Hematopoietic multipotent progenitor cell treated with erythropoietin and hydrocortisone succinate and interleukin-3 and kit ligand, for 4 days (in vitro differentiated cells): ENCODE data around the gene ATE1.
A peak's percentile ranks its signal among the peaks of the same experiment; 100 is the strongest.
"Not testable (repeated sequence)": the region's sequence is repeated elsewhere in the genome, so short reads cannot be mapped to it uniquely, and the experiment has no call there.

Source experiments
- DNase-seq: peaks from one replicate; pipeline ENCODE4 v3.0.0-alpha.2; 2015

Gene ATE1

DNA sequence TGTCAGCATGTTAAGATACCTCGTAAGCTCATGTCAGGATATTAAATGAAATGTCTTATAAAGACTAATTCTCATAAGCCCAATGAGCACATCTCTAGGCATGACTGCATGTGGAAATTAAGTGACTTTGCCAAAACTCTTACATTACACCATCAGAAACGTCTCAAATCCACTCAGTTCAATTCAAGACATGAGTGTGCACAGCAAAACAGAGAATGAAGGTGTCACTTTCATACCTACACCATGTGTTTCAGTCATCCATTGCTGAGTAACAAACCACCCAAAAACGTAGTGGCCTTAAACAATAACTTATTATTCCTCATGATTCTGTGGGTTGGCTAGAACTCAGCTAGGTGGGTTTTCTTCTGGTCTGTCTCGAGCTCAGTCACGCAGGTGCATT, 99.8 kb downstream of the ATE1 start:
- no peak for DNase-seq

DNA sequence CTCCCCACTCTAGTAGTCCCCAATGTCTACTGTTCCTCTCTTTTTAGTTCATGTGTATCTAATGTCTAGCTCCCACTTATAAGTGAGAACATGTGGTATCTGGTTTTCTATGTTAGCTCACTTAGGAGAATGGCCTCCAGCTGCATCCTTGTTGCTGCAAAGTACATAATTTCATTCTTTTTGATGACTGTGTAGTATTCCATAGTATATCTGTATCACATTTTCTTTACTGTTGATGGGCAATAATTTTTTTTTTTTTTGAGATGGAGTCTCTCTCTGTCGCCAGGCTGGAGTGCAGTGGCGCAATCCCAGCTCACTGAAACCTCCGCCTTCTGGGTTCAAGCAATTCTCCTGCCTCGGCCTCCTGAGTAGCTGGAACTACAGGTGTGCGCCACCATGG, 101.1 kb downstream of the ATE1 start:
- not testable (repeated sequence) for DNase-seq

DNA sequence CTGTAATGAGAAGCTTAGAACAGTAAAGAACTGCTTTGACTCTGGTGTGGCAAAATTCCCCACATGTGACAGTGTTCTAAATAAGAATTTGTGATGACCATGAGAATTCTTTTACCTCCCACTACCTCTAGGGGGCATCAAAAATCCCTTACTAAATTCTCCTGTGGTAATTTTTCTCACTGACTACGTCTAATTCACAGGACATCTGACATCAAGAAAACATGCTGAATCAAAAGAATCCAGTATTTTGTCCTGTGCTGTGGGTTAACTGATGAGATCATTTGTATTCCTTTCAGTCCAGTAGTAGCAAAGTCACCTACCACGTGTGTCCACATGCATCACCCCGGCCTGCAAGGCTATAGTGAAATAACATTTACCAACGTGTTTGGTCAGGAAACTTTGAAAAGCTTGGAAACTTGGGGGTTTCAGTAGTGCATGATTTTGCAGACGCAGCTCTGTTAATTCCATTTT, 103.8 kb downstream of the ATE1 start:
- peak; percentile 81 for DNase-seq

DNA sequence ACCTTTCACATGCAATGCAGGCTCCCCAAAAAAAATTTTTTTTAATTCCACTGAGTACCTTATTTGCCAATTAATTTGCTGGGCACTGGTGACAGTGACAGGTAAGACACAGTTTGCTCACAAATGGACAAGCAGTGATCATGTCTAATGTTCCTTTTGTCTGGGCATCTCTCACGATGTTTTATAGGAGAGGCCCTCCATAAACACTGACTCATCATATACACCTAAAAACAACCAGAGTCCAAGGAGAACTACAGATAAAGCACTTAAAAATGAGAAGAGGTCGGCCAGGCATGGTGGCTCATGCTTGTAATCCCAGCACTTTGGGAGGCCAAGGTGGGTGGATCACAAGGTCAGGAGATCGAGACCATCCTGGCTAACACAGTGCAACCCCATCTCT, 105.1 kb downstream of the ATE1 start:
- no peak for DNase-seq

DNA sequence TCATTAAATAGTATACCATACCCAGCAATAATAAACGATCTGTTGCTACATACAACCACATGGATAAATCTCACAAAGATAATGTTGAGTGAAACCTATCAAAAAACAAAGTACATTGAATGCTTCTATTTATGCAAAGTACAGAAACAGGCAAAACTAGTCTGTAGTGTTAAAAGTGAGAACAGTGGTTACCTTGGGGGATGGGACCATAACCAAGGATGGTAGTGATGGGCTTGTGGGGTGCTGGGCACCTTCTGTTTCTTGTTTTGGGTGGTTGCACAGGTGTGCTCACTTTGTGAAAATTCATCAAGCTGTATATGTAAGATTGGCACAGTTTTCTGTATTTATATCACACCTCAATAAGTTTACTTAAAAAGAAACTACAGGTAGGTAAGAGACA, 105.7 kb downstream of the ATE1 start:
- no peak for DNase-seq

DNA sequence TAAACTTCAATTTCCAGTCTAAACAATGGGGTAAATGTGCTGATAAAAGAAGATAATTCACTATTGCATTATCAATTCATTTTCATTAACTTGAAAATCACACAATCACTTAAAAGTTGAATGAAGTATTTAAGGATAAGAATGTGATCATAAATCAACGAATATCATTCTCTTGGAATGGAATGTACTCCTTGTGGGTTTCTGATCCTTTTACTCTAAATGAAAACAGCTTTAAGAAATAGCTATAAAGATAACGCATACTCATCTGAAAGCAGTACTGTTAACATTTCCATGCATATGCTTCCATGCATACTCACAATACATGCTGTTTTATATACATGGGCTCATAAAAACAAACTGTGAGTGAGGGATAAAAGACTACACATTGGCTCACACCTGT, 108.8 kb downstream of the ATE1 start:
- DNase-seq, result no peak

DNA sequence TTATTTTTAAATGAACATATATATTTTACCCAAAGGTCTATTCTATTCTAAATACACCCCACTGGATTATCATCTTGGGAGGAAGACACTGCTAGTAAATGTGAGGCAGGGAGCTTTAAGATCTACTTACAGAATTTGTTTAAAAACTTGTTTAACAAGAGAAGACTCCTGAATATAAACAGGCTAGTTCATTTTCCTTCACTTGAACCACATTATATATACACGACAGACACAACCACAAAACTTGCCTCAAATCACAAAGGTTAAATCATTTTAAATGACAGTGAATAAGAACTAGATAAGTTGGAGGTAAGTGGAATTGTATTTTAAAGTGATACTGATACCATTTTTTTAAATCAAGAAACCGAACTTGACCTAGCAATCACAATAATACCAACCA, 109.2 kb downstream of the ATE1 start:
- no peak for DNase-seq

DNA sequence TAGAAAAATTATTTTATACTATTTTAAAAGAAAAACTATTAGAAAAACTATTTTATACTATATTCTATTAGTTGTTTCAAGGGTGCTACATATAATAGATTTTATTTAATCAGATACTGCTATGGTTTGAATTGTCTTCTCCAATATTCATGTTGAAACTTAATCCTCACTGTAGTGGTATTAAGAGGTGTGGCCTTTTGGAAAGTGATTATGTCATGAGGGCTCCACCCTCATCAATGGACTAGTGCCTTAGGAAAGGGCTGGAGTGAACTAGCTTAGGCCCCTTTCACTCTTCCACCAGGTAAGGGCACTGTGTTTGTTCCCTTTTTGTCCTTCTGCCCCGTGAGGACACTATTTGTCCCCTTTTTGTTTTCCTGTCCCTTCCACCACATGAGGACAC, 111.6 kb downstream of the ATE1 start:
- DNase-seq, result no peak

DNA sequence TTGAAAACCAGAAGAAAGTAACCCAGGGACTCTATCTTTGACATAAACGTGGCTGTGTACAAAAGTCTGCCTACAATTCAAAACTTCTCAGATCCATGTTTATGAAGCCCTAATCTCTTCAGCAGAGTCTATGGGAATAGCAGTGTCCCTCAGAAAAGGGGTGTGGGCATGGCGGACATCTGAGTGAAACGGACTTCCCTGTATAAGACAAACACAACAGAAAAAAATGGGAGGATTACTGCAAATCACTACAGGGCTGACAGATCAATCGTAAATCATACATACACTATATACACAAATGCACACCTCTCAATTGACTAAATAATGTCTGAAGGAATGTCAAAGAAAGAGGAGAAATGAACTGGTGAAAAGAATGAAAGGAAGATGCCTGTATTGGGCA, 114.0 kb downstream of the ATE1 start:
- DNase-seq, result no peak

DNA sequence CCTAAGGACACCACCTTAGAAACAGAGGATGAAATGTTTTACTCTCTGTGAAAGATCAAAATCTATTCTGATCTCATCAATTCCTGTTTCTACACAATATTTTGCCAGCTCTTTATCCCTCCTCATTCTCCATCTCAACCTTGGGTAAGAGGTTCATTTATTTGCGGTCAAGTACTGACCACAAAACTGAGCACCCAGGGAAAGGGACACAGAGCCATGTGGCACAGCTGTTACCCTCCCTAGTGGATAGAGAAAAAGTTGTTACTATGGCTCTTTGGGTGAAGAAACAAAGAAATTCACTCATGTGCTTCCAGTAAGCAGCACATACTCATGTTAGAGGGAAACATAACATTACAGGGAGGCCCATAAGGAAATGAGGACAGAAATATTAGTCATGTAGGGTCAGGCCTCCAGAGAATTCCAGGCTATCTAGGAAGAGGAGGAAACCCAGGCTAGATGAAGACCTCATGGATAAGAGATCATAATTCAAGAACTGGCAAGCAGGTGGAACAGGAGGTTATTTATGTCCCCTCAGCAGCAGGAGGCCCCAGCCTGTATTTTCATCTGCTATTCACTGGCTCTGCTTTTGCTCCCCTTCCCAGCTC, 114.5 kb downstream of the ATE1 start:
- DNase-seq, result no peak

DNA sequence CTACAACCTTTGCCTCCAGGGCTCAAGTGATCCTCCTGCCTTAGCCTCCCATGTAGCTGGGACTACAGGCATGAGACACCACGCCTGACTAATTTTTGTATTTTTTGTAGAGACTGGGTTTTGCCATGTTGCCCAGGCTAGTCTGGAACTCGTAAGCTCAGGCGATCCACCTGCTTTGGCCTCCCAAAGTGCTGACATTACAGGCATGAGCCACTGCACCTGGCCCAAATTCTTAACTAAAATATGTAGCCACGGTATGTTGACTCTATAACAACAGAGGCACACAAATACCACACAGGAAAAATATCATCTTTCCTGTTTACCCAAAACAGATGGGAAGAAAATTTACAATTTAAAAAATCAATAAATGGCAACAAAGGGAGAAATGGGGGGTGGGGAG, 115.8 kb downstream of the ATE1 start:
- no peak for DNase-seq

DNA sequence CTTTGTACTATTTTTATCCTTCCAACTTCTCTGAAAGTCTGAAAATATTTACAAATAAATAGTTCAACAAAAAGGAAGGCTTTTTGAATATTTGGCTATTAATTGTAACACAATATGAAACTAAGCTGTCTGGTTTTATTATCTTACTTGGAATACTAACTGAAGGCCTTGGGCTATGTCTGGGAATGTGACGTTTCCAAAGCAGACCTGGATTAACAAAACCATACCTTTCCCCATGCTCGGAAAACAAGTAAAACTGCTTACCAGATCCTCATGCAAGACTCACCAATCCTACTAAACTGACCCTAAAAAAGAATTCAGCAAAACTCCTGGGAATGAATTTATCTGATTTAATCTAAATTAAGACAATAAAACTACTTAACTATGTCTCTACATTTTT, 116.4 kb downstream of the ATE1 start:
- no peak for DNase-seq

DNA sequence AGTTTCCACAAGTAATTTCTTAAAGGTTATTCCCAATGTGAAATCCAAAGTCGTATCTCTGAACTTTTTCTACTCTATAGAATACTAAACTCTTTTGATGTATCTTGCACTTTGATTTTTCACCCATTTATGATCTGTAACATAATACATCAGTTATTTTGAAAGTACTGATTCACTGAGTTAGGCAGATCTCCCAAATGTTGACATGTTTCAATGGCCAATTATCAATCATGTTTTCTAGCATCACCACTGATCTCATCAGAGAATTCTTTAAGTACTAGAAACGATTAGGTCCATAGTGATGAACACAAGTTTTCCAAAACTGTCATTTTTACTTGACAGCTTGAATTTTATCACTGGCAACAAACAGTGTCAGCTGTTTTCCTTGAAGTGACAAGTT, 119.0 kb downstream of the ATE1 start:
- DNase-seq, result no peak

DNA sequence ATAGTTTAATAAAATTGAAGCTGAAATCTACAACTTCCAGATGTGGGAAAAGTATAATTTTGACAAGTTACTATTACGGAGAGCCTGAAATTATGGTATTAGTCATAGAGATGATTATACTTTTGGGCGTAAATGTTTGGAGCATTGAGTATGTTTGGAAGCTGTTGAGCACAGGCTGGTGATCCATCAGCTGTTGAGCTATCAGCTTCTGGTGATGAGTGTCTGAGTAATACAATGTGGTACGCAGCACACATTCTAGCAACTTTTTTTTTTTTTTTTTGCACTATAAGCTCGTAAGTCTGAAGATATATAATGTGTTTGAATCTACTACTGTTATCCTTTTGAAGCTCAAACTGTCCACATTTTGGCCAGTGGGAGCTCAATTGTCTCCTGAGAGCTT, 123.4 kb downstream of the ATE1 start:
- no peak for DNase-seq

DNA sequence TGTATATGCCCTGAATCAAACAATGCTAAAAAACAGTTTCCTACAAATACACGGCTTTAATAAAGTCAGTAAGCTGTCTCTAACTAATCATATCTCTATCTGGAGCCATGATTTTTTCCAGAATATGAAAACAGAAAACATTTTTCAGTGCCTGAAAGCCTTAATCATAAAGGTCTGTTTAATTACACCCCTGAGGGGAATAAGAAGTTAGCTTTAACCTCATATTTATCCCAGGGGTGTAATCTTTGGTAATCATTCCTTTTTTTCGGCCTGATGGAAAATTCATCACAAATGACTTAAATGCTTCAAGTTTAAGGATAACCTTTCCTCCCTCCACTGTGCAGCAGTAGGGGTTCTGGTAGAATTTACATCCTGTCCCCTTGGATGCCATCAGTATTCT, 124.2 kb downstream of the ATE1 start:
- DNase-seq, result no peak

DNA sequence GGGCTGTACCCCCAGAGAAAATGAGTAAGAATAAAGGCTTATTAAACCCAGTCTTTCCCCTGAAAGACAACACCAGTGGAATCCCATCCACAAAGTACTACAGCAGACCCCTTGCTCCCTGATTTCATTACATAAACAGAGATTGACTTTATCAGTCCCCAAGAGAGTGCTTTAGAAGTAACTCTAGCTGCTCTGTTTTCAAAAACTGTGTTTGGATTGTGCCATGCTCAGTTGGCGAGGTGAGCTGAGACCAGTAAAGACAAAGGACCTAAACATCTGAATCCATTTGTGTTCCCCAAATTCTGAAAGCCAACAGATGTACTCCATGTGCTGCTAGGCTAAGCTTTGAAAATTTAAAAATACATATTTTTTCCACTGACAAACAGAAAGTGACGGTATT, 127.0 kb downstream of the ATE1 start:
- DNase-seq, result no peak

DNA sequence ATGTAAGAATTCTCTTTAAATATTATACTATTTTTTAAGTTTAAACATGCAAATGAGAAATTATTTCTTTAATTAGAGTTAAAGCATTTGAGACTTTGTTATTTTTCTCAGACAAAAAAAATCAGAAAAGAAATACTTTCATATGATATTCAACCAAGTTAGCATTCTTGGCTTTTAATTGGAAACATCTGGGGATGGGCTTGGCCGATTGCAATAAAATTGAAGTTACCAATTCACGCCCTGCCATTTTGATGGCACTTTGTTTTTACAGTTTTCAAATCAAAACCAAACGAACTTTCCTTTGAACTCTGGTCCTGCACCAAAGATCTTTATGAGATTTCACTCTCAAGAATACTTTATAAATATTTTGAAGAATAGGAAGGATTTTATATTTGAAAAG, 127.7 kb downstream of the ATE1 start:
- no peak for DNase-seq

DNA sequence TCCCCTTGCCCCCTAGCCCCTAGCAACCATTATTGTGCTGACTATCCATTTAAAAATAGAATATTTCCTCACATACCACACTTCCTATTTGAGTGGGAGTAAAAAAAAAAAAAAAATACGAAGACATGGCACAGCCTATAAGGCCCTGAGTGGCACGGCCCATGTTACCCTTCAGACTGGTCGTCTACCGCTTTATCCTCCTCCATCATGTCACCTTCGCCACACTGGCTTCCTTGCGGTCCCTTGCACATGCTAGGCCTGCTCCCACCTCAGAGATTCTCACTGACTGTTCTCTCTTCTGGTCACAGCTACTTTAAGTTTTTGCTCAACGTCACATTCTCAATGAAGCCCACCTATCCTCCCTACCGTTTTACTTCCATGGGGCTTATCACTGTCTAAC, 130.3 kb downstream of the ATE1 start:
- no peak for DNase-seq

DNA sequence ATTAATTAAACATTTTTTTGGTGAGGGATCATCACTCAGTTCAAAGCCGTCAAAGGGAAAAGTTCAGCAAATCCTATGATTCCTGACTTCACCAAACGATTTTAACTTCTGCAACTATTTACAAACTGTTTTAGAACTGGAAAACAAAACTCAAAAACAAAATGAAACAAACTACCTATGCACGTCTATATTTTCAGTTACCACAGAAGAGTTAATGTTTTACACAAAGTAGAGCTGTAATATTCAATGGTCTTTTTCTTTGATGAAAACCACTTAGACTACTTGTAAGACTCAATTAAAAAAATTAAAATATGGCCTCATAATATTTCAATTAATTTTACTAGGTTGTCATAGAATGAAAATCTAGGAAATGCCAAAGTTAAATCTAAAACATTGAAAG, 131.5 kb downstream of the ATE1 start:
- DNase-seq, result no peak

DNA sequence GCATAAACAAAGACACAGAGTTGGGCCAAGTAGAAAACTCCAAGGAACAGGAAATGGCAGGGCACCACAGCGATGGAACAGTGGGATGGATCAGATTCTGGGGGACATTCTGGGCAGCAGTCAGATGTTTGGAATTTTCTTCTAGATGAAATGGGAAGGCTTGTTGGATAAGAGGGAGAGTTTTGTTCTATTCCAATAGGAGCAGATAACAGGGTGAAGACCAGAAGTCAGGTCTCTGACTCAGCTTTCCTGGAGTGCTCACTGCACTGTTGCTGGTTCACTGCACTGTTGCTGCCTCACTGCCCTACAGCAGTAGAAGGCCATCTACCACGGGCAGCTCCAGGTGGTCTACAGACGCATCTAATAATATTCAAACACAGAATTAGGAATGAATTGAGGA, 135.6 kb downstream of the ATE1 start:
- DNase-seq, result no peak

DNA sequence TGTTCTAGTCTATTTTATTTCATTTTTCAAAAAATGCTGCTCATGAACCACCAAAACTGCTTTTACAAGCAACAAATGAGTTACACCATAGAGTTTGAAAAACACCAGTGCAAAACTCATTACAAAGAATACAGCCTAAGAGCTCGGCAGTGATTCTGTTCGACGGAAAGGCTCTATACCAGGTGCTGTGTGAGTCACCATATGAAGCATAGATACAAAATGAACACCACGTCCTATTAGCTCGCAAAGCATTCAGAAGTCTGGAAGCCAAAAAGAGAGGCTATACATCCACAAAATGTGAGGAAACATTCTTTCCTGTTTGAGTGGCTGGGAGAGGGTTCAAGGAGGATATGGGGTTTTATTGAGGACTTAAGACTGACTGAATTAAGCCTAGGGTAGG, 136.1 kb downstream of the ATE1 start:
- DNase-seq, result no peak

DNA sequence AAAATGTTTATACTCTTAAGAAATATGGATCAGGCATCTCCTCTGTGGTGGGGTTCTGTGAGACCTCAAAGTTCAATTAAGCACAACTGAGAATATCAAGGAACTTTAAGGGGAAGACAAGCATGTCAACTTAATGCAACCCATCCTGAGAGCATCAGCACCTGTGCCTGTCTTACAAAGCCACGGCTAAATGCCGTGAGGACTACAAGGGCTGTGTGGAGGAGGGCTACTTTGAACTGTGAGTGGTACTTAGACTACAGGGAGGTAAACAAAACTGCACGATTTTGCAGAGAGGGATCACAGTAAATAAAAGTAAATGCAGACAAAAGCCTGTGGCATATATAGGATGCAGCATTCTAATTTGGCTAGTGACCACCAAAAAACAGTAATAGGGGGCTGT, 139.1 kb downstream of the ATE1 start:
- DNase-seq, result no peak

DNA sequence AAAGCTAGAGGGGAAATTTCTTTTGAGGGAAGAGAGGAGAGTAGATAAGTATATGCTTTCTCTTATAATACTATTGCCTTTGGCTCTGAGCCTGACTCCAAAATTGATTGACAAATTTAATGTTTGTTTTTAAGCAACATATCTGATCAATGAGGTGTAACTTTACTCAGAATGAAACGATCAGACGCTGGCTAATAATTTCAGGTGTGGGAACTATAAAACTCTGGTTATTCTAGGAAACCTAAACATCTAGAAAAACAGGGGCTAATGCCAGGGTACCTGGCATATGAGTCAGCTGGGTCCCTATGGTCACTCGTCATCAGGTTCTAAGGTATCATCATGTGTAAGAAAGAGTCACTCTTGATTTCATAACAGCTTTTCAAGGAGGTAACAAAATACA, 139.7 kb downstream of the ATE1 start:
- DNase-seq, result no peak

DNA sequence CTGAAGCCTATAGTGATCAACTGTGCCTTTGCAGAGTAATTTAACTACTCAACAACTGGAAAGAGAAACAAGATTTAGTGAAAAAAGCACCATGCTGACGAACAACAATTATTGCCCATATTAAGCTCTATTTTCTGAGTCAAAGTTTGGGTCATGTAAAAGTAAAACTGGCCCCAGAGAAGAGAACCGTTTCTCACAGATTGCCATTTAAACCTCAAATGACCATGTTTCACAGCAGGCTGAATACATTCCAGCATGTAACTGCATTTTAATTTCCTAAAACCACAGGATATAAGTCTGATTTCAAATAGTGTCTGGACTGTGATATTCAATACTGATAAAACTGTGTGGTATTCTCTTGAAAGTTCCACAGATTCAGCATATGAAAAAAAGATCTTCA, 140.7 kb downstream of the ATE1 start:
- DNase-seq, result no peak

DNA sequence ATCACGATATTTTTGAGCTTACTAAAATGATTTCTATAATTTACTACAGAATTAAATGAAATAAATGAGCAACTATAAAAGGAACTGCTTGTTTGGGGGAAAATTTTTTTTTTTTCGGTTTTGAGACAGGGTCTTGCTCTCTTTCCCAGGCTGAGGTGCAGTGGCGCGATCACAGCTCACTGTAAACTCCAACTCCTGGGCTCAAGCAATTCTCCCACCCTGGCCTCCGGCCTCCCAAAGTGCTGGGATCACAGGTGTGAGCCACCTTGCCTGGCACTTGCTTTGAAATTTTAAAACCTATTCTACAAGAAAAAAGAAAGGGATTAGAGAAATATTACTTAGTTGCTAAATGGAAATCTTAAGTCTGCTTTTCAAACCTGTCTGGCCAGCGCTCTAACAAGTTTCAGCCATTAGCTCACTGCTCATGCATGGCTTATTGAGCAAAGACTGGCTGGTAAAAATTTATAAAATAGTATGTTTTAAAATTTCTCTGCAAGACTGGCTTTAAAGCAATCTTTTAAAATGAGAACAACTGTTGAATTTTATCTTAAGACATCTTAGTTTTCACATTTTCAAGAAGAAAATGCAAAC, 144.0 kb downstream of the ATE1 start:
- DNase-seq, result no peak

DNA sequence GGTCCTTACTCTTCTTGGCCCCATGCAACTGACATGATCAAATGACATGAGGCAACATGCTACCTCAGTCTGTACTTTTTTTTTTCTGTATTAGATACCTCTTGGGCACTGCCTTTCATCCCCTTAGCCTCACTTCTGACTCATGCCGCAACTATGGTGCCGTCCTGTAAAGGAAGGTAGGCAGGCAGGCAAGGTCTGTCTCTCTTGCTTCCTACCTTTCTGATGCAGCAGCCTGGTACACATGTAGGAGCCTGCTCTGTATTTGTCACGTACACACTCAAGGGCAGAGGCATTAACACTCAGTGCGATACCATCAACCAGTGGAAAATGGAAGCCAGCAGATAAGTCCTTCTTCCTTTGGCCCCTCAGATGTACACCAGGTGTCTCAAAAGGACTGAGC, 146.7 kb downstream of the ATE1 start:
- DNase-seq, result no peak
